Stomach (tissue), 9 donors: ENCODE data around the gene APBA1. TPM values are rescaled to one million over a fixed set of nuclear protein-coding genes. Genes with fewer than 3 reads are reported as not detected.

Experiments used
- DNase-seq, 2 donors: peaks; one replicate each; pipeline versions ENCODE4 v3.0.0 to v3.0.0-alpha.2; 2013 to 2019
- H3K27ac ChIP-seq, 5 donors: fragments of 200-600 bp in 4 of 5; sonication (generic) in 4 of 5; one replicate each; pipeline ENCODE4 v1.5.1; 2013 to 2019; ENCODE audit warnings: mild to moderate bottlenecking in 1 of 5, moderate library complexity in 1 of 5
- H3K27me3 ChIP-seq, 3 donors: fragments of 200-600 bp; sonication (generic); one replicate each; pipeline ENCODE4 v1.5.1; 2017 to 2019; ENCODE audit warnings: mixed run types in 1 of 3
- H3K36me3 ChIP-seq, 4 donors: fragments of 200-600 bp; sonication (generic); 1 replicate in 3 of 4; 2 replicates in 1 of 4; pipeline ENCODE4 v1.5.1; 2016 to 2019
- H3K4me1 ChIP-seq, 4 donors: fragments of 200-600 bp; sonication (generic); one replicate each; pipeline ENCODE4 v1.5.1; 2016 to 2019
- H3K4me3 ChIP-seq, 4 donors: fragments of 200-600 bp; sonication (generic) in 3 of 4; one replicate each; pipeline ENCODE4 v1.5.1; 2016 to 2019; ENCODE audit warnings: mild to moderate bottlenecking in 1 of 4
- H3K9me3 ChIP-seq, 4 donors: fragments of 200-600 bp; sonication (generic); one replicate each; pipeline ENCODE4 v1.5.1; 2016 to 2019
- CTCF ChIP-seq, 7 experiments: fragments of 450-650 bp in 4 of 7; fragments of 200-600 bp in 3 of 7; sonication (generic) in 3 of 7; IDR thresholded peaks; one replicate each; pipeline ENCODE4 v1.5.1; 2016 to 2019; ENCODE audit warnings: antibody characterized with exemption in 7 of 7, control low read depth in 2 of 7, mild to moderate bottlenecking in 1 of 7
- EP300 ChIP-seq: sonication (generic); formaldehyde crosslinking; IDR thresholded peaks from one replicate; pipeline ENCODE4 v1.6.1; 2017; ENCODE audit warnings: antibody characterized with exemption
- POLR2A ChIP-seq, 4 donors: fragments of 450-650 bp; IDR thresholded peaks; one replicate each; pipeline ENCODE4 v1.6.1; 2016; ENCODE audit warnings: antibody characterized with exemption in 4 of 4, control low read depth in 2 of 4, mild to moderate bottlenecking in 1 of 4, moderate library complexity in 1 of 4
- POLR2AphosphoS5 ChIP-seq, 3 donors: sonication (generic); formaldehyde crosslinking; IDR thresholded peaks; one replicate each; pipeline ENCODE4 v1.6.1; 2016; ENCODE audit warnings: antibody characterized with exemption in 3 of 3
- WGBS, 5 donors: extraction: QIAGEN DNeasy Blood & Tissue Kit in 3 of 5; methylation state at CpG; one replicate each; pipeline versions ENCODE4 v1.1.5 to v1.1.7; 2013 to 2018; 5-methylcytosine and 5-hydroxymethylcytosine counted together
- intact Hi-C: fragments of 100-400 bp; cut with DNase I; formaldehyde crosslinking; loops from one replicate; pipeline ENCODE4 v1.15.1; 2023; ENCODE audit warnings: low total_unique reads
- polyA plus RNA-seq, 3 donors: library from polyadenylated mRNA; stranded (reverse); fragments of 200-250 nt; gene quantifications; one replicate each; pipeline ENCODE4 v1.2.3, GENCODE V29; 2013
- total RNA-seq, 5 donors: library from RNA; depleted of rRNA; stranded (reverse); fragments of >200 nt; gene quantifications; one replicate each; pipeline versions ENCODE4 v1.1.0 to v1.2.3, GENCODE V29; 2014 to 2016
- donor health status: healthy with polysubstance abuse.
- donor health status: Bipolar disorder and iron deficiency.
- donor health status: healthy.

APBA1 gene
- total and polyA plus RNA-seq, 8 donors, result 0.50 to 14.2 (median 3.2) TPM

GRCh38 chr9:69472101-69472620 lies 200.0 kb downstream of the APBA1 start:
- H3K36me3 ChIP-seq, result peaks cover 0 to 3% (median 1%) of the 10 kb centered on the region in 4 donors
- no peak for TF ChIP-seq EP300
- TF ChIP-seq POLR2AphosphoS5 (IDR thresholded peaks at IDR 0.05), result no peak
- no peak for TF ChIP-seq CTCF (IDR thresholded peaks at IDR 0.05)
- TF ChIP-seq POLR2A (IDR thresholded peaks at IDR 0.05), result no peak
- no peak overlapping the region for H3K4me3 ChIP-seq
- H3K27ac ChIP-seq, result no peak overlapping the region
- 54 to 78% (median 67%) methylated on average over 2 of the region's 2 CpGs for WGBS, 5 donors
- H3K4me1 ChIP-seq, result peaks cover 0 to 15% (median 3%) of the 10 kb centered on the region in 4 donors
- no peaks in the 10 kb centered on the region for H3K9me3 ChIP-seq
- intact Hi-C loops, result no loop called here
- DNase-seq, result no peak
- H3K27me3 ChIP-seq, result no peaks in the 10 kb centered on the region

DNA sequence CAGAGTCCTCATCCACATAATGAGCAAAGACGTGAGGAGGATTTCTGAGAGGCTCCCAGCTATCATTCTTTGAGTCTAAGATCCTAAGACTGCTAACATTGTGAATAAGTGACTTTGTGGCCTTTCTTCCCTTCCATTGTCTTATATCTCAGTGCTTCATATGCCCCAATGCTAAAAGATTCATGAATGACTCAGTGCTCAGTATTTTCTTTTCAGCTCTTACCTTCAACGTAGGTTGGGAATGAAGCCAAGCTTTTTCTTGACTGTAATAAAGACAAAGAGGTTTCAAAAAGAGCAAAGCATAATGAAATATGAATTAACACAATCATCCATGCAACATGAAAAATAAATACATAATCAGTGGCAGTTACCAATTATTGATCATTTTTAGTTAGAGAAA lies 200.7 kb downstream of the APBA1 start:
- intact Hi-C loops, result no loop called here
- peak in 1 of 2 donors; percentile 54 for DNase-seq
- Histone ChIP-seq H3K9me3 (no peaks in the 10 kb centered on the region), H3K4me3 (no peak overlapping the region), H3K4me1 (peaks cover 0 to 15% (median 3%) of the 10 kb centered on the region in 4 donors), H3K36me3 (peaks cover 0 to 10% (median 6%) of the 10 kb centered on the region in 4 donors), H3K27ac (peak overlapping the region in 1 of 5 donors; percentile 3), H3K27me3 (no peaks in the 10 kb centered on the region)
- 41 to 51% (median 44%) methylated on average over 2 of the region's 2 CpGs for WGBS, 5 donors
- TF ChIP-seq POLR2A (IDR thresholded peaks at IDR 0.05) (no peak), EP300 (no peak), CTCF (IDR thresholded peaks at IDR 0.05) (no peak), POLR2AphosphoS5 (IDR thresholded peaks at IDR 0.05) (no peak)

DNA sequence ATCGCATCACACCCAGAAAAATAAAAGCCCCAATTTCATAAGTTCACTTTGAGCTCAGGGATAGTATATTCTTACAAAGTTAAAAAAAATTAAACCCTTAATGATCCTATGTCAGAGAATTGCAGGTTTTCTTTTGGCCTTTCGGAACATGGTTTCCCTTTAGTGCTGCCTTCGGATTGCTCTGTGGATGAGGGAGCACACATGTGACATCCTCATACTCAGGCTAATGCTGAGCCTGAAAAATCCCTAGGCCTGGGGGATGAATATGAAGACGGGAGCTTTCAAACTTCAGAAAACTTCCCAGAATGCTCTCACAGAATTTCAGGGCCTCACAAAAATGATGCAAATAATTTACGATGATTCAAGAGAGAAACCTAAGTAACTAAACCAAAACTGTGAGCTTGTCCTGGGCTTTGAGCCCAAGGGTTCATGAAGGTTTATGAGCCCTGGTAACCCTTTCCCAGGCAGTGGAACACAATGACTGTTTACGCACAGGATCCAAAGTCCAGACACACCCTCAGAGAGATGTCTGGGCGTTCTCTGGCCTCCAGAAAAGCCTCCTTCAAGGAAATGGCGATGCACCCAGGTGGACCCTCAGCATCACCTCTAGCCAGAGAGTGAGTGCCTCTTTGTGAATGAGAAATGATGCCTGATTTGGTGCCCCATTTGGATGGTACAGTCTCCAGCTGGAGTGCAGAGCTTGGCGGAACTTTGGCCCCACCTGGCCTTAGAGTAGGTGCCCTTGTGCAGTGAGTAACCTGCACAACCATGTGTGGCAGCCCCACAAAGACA lies 201.8 kb downstream of the APBA1 start:
- Histone ChIP-seq H3K4me3 (no peak overlapping the region), H3K4me1 (peaks cover 0 to 15% (median 3%) of the 10 kb centered on the region in 4 donors), H3K27ac (peak overlapping the region in 3 of 5 donors; percentile 3 to 51 (median 28)), H3K27me3 (no peaks in the 10 kb centered on the region), H3K9me3 (no peaks in the 10 kb centered on the region), H3K36me3 (peaks cover 0 to 13% (median 7%) of the 10 kb centered on the region in 4 donors)
- peak; percentile 35 to 85 for DNase-seq
- 55 to 62% (median 57%) methylated on average over 9 of the region's 9 CpGs for WGBS, 5 donors
- intact Hi-C loops, result no loop called here
- TF ChIP-seq POLR2AphosphoS5 (IDR thresholded peaks at IDR 0.05) (peak in 1 of 3 donors; percentile 22), CTCF (IDR thresholded peaks at IDR 0.05) (no peak)

GRCh38 chr9:69469136-69469535 lies 203.0 kb downstream of the APBA1 start:
- no peak overlapping the region for H3K4me3 ChIP-seq
- TF ChIP-seq POLR2A (IDR thresholded peaks at IDR 0.05) (no peak), POLR2AphosphoS5 (IDR thresholded peaks at IDR 0.05) (no peak), CTCF (IDR thresholded peaks at IDR 0.05) (no peak), EP300 (no peak)
- peak in 1 of 2 donors; percentile 43 for DNase-seq
- H3K9me3 ChIP-seq, result no peaks in the 10 kb centered on the region
- no peak overlapping the region for H3K27ac ChIP-seq
- no peaks in the 10 kb centered on the region for H3K27me3 ChIP-seq
- peaks cover 0 to 18% (median 7%) of the 10 kb centered on the region in 4 donors for H3K36me3 ChIP-seq
- peaks cover 0 to 15% (median 0%) of the 10 kb centered on the region in 4 donors for H3K4me1 ChIP-seq
- intact Hi-C loops, result no loop called here
